Activated T-helper 17 cell treated with anti-CD3 and anti-CD28 coated beads, Interleukin-2, amount 50 U/mL, for 72 hours (primary cell): ENCODE measurements around the gene TMOD3. TPM values are rescaled to one million over a fixed set of nuclear protein-coding genes. Genes with fewer than 3 reads are reported as not detected.

Source experiments
- ATAC-seq: fragments of 150-1000 bp; cut with Tn5 transposase; replicated peaks from 2 replicates; pipeline ENCODE4 v1.10.0; 2021; ENCODE audit warnings: mild to moderate bottlenecking, moderate library complexity
- H3K27ac Mint-ChIP-seq: one replicate; pipeline ENCODE4 v1.8.0; 2022; ENCODE audit warnings: mixed read lengths
- H3K27me3 Mint-ChIP-seq: one replicate; pipeline ENCODE4 v1.8.0; 2022; ENCODE audit warnings: mixed read lengths
- H3K36me3 Mint-ChIP-seq: one replicate; pipeline ENCODE4 v1.8.0; 2022; ENCODE audit warnings: low read depth, mild to moderate bottlenecking, mixed read lengths
- H3K4me1 Mint-ChIP-seq: one replicate; pipeline ENCODE4 v1.8.0; 2022; ENCODE audit warnings: mixed read lengths
- H3K4me3 Mint-ChIP-seq: one replicate; pipeline ENCODE4 v1.8.0; 2022; ENCODE audit warnings: mild to moderate bottlenecking, mixed read lengths
- H3K9me3 Mint-ChIP-seq: one replicate; pipeline ENCODE4 v1.8.0; 2022; ENCODE audit warnings: mixed read lengths
- total RNA-seq, 2 donors: library from RNA; stranded (reverse); gene quantifications; one replicate each; pipeline ENCODE4 v1.2.3, GENCODE V29; 2022

Gene TMOD3
- total RNA-seq, 2 donors from 2014 or later: 64.5 to 76.9 TPM

- H3K27ac Mint-ChIP-seq: peak overlapping the region; percentile 55
- no peaks in the 10 kb centered on the region for H3K9me3 Mint-ChIP-seq
- ATAC-seq: peak; percentile 81
- peaks cover 75% of the 10 kb centered on the region for H3K36me3 Mint-ChIP-seq
- H3K4me3 Mint-ChIP-seq: no peak overlapping the region
- H3K27me3 Mint-ChIP-seq: no peaks in the 10 kb centered on the region
- peaks cover 10% of the 10 kb centered on the region for H3K4me1 Mint-ChIP-seq
Observed at GRCh38 chr15:51935466-51936104, 106.1 kb downstream of the TMOD3 start.

- no peak for ATAC-seq
- Mint-ChIP-seq H3K4me1 (peaks cover 10% of the 10 kb centered on the region), H3K36me3 (peaks cover 77% of the 10 kb centered on the region), H3K9me3 (no peaks in the 10 kb centered on the region), H3K4me3 (no peak overlapping the region), H3K27me3 (no peaks in the 10 kb centered on the region), H3K27ac (peak overlapping the region; percentile 55)
Observed at GRCh38 chr15:51936105-51936478, 106.6 kb downstream of the TMOD3 start.

GRCh38 chr15:51938286-51938685 lies 108.8 kb downstream of the TMOD3 start:
- Mint-ChIP-seq H3K36me3 (peaks cover 93% of the 10 kb centered on the region), H3K4me1 (peaks cover 13% of the 10 kb centered on the region), H3K4me3 (no peak overlapping the region), H3K27me3 (no peaks in the 10 kb centered on the region), H3K9me3 (no peaks in the 10 kb centered on the region), H3K27ac (no peak overlapping the region)
- no peak for ATAC-seq

- ATAC-seq: no peak
- peaks cover 13% of the 10 kb centered on the region for H3K4me1 Mint-ChIP-seq
- H3K36me3 Mint-ChIP-seq: peaks cover 94% of the 10 kb centered on the region
- no peaks in the 10 kb centered on the region for H3K9me3 Mint-ChIP-seq
- peak overlapping the region; percentile 24 for H3K27ac Mint-ChIP-seq
- no peaks in the 10 kb centered on the region for H3K27me3 Mint-ChIP-seq
- H3K4me3 Mint-ChIP-seq: no peak overlapping the region
Observed at GRCh38 chr15:51939216-51939615, 109.8 kb downstream of the TMOD3 start.

GRCh38 chr15:51947124-51947523 lies 117.7 kb downstream of the TMOD3 start:
- Mint-ChIP-seq H3K4me3 (no peak overlapping the region), H3K36me3 (peaks cover 99% of the 10 kb centered on the region), H3K27ac (peak overlapping the region; percentile 47), H3K4me1 (peaks cover 4% of the 10 kb centered on the region), H3K9me3 (no peaks in the 10 kb centered on the region), H3K27me3 (no peaks in the 10 kb centered on the region)
- ATAC-seq: peak; percentile 57

GRCh38 chr15:51952805-51953204 lies 123.4 kb downstream of the TMOD3 start:
- no peak overlapping the region for H3K27ac Mint-ChIP-seq
- H3K4me1 Mint-ChIP-seq: no peaks in the 10 kb centered on the region

GRCh38 chr15:51955504-51955903 lies 126.1 kb downstream of the TMOD3 start:
- Mint-ChIP-seq H3K27me3 (no peaks in the 10 kb centered on the region), H3K4me3 (no peak overlapping the region), H3K9me3 (no peaks in the 10 kb centered on the region), H3K4me1 (no peaks in the 10 kb centered on the region), H3K27ac (no peak overlapping the region), H3K36me3 (peaks cover 99% of the 10 kb centered on the region)
- no peak for ATAC-seq

More at GRCh38 chr15:51952805-51953204, 123.4 kb downstream of the TMOD3 start:
- Mint-ChIP-seq H3K27me3 (no peaks in the 10 kb centered on the region), H3K36me3 (peaks cover 99% of the 10 kb centered on the region), H3K4me3 (no peak overlapping the region), H3K9me3 (no peaks in the 10 kb centered on the region)
- ATAC-seq: no peak

Other genes with a start within 250 kb of the TMOD3 start
- gene DMXL2, start 206.9 kb upstream of the TMOD3 start, total RNA-seq: 1 to 10 TPM; 4.0 to 9.2 TPM
- gene SCG3, start 148.2 kb upstream of the TMOD3 start, total RNA-seq: not detected
- gene LYSMD2, start 92.0 kb upstream of the TMOD3 start, total RNA-seq: 10 to 100 TPM; 10.9 to 16.2 TPM
- gene TMOD2, start 78.1 kb upstream of the TMOD3 start, total RNA-seq: 1 to 10 TPM; 2.8 to 3.8 TPM
- gene LEO1, start 142.1 kb downstream of the TMOD3 start, total RNA-seq: 10 to 100 TPM; 22.7 to 31.7 TPM
- 10 to 100 TPM; 36.5 to 62.3 TPM for gene MAPK6, start 189.6 kb downstream of the TMOD3 start, total RNA-seq